SK-N-SH (cell line): ENCODE data around the gene SKIC2. TPM values are rescaled to one million over a fixed set of nuclear protein-coding genes. Genes with fewer than 3 reads are reported as not detected.
"Not testable (repeated sequence)": the region's sequence is repeated elsewhere in the genome, so short reads cannot be mapped to it uniquely, and the experiment has no call there.

Experiments used
- CTCF ChIA-PET: fragments of 300-600, 350-600 bp; formaldehyde crosslinking; extraction: SDS; loops from one replicate; lab custom pipeline; 2021; lab: Yijun Ruan, JAX
- POLR2A ChIA-PET: fragments of 350-600 bp; sonication (Branson Sonifier 250); formaldehyde crosslinking; extraction: SDS; loops from one replicate; lab custom pipeline; 2020; ENCODE audit warnings: antibody characterized with exemption, inconsistent platforms; lab: Yijun Ruan, JAX
- DNase-seq: peaks from one replicate; pipeline ENCODE4 v3.0.0; 2012
- H2AFZ ChIP-seq: fragments of 200-600 bp; sonication (generic); 2 replicates; pipeline ENCODE4 v1.8.1; 2016; ENCODE audit warnings: antibody characterized with exemption, mild to moderate bottlenecking, low read depth
- H3F3A ChIP-seq: fragments of 200-600 bp; sonication (generic); replicated peaks from 2 replicates; pipeline ENCODE3; 2016; ENCODE audit warnings: antibody characterized with exemption, mild to moderate bottlenecking; ENCODE audit not compliant: insufficient read depth
- H3K27ac ChIP-seq, 2 experiments: fragments of 200-500 bp in 1 of 2; fragments of 200-600 bp in 1 of 2; sonication (Bioruptor generic) in 1 of 2; sonication (generic), shearing (Covaris generic) in 1 of 2; 2 replicates each; pipeline versions ENCODE4 v1.5.1 to v1.6.1; 2014 to 2016; ENCODE audit warnings: low read depth in 2 of 2, inconsistent platforms in 1 of 2, low read length in 1 of 2, mild to moderate bottlenecking in 1 of 2, mixed read lengths in 1 of 2
- H3K27me3 ChIP-seq: fragments of 200-600 bp; sonication (generic), shearing (Covaris generic); 2 replicates; pipeline ENCODE4 v1.6.1; 2016; ENCODE audit warnings: mixed run types; ENCODE audit not compliant: insufficient read depth
- H3K36me3 ChIP-seq, 2 experiments: fragments of 200-500 bp in 1 of 2; fragments of 200-600 bp in 1 of 2; sonication (Bioruptor generic) in 1 of 2; sonication (generic) in 1 of 2; replicated peaks in 1 of 2; 2 replicates each; pipeline versions ENCODE3 to v1.5.1; 2014 to 2016; ENCODE audit warnings: low read length in 1 of 2, mild to moderate bottlenecking in 1 of 2; ENCODE audit not compliant: insufficient read depth in 2 of 2, control insufficient read depth in 1 of 2
- H3K4me1 ChIP-seq, 2 experiments: fragments of 200-500 bp in 1 of 2; fragments of 200-600 bp in 1 of 2; sonication (Bioruptor generic) in 1 of 2; sonication (generic), shearing (Covaris generic) in 1 of 2; 2 replicates each; pipeline versions ENCODE4 v1.5.1 to v1.6.1; 2014 to 2016; ENCODE audit warnings: low read depth in 1 of 2, low read length in 1 of 2, mixed run types in 1 of 2; ENCODE audit not compliant: insufficient read depth in 2 of 2, control insufficient read depth in 1 of 2
- H3K4me2 ChIP-seq: fragments of 200-600 bp; sonication (generic), shearing (Covaris generic); 2 replicates; pipeline ENCODE4 v1.6.1; 2017; ENCODE audit warnings: mixed run types
- H3K4me3 ChIP-seq, 2 experiments: fragments of 200-500 bp in 1 of 2; fragments of 200-600 bp in 1 of 2; sonication (Bioruptor generic) in 1 of 2; sonication (generic), shearing (Covaris generic) in 1 of 2; 2 replicates each; pipeline versions ENCODE4 v1.5.1 to v1.8.1; 2014 to 2016; ENCODE audit warnings: low read depth in 2 of 2, inconsistent platforms in 1 of 2, low read length in 1 of 2, mild to moderate bottlenecking in 1 of 2, mixed read lengths in 1 of 2, moderate library complexity in 1 of 2
- H3K79me2 ChIP-seq: fragments of 200-600 bp; sonication (generic); 2 replicates; pipeline ENCODE4 v1.8.1; 2017; ENCODE audit warnings: mild to moderate bottlenecking; ENCODE audit not compliant: insufficient read depth
- H3K9ac ChIP-seq: fragments of 200-600 bp; sonication (generic); 2 replicates; pipeline ENCODE4 v1.6.1; 2017; ENCODE audit warnings: mixed run types
- H3K9me2 ChIP-seq: fragments of 200-600 bp; sonication (generic); 2 replicates; pipeline ENCODE4 v1.6.1; 2017; ENCODE audit warnings: mixed run types
- H3K9me3 ChIP-seq: fragments of 200-600 bp; sonication (generic); 2 replicates; pipeline ENCODE4 v1.6.1; 2017; ENCODE audit warnings: mixed run types, mild to moderate bottlenecking, moderate library complexity
- H4K20me1 ChIP-seq: fragments of 200-600 bp; sonication (generic); 2 replicates; pipeline ENCODE4 v1.6.1; 2017; ENCODE audit warnings: mild to moderate bottlenecking, mixed run types; ENCODE audit not compliant: insufficient read depth
- CTCF ChIP-seq: fragments of 200-600 bp; sonication (generic); IDR thresholded peaks from 2 replicates; pipeline ENCODE4 v1.6.1; 2017; ENCODE audit warnings: antibody characterized with exemption, mild to moderate bottlenecking, moderate library complexity
- RCOR1 ChIP-seq: fragments of 150-350 bp; IDR thresholded peaks from 2 replicates; pipeline ENCODE4 v1.6.1; 2017; ENCODE audit warnings: antibody characterized with exemption, low read length
- REST ChIP-seq: IDR thresholded peaks from 2 replicates; pipeline ENCODE4 v1.6.1; 2012; ENCODE audit warnings: mild to moderate bottlenecking, low read depth, low read length, moderate library complexity
- SIN3A ChIP-seq: IDR thresholded peaks from 2 replicates; pipeline ENCODE4 v1.6.1; 2012; ENCODE audit warnings: low read depth, mild to moderate bottlenecking, low read length, moderate library complexity, borderline replicate concordance
- TEAD4 ChIP-seq: IDR thresholded peaks from 2 replicates; pipeline ENCODE4 v1.4.0; 2012; ENCODE audit warnings: mild to moderate bottlenecking, borderline replicate concordance; ENCODE audit not compliant: insufficient read depth
- WGBS: methylation state at CpG from one replicate; pipeline ENCODE4 v1.1.6; 2017; ENCODE audit warnings: low lambda C conversion rate; 5-methylcytosine and 5-hydroxymethylcytosine counted together
- polyA plus RNA-seq, 3 experiments: library from polyadenylated mRNA; depleted of rRNA; stranded (reverse); fragments of >200 nt; gene quantifications; 2 replicates each; pipeline ENCODE4 v1.2.3, GENCODE V29; 2012

SKIC2 gene
- polyA plus RNA-seq, 1 of the 3 experiments (the other 2 are of a cell fraction) = 89.4 TPM

- peak; percentile 79 for TF ChIP-seq SIN3A
- 0 out of 2 replicates have a peak, but pooled peaks have one; percentile 43 for TF ChIP-seq REST
- TF ChIP-seq RCOR1 = peak; percentile 40; the same call in 1 of the 2 replicates
- TF ChIP-seq CTCF = no peak
- no peak for TF ChIP-seq TEAD4
Measured at GRCh38 chr6:31958741-31959739, at the start of gene SKIC2, which contains the start of gene NELFE (continued).

- not testable (repeated sequence) for H3K79me2 ChIP-seq, H3K4me1 ChIP-seq, H3K9me2 ChIP-seq, H3K9me3 ChIP-seq, H3K9ac ChIP-seq, DNase-seq, H3K4me2 ChIP-seq, H2AFZ ChIP-seq, H3K36me3 ChIP-seq, H4K20me1 ChIP-seq, H3K4me3 ChIP-seq, H3K27me3 ChIP-seq
- Histone ChIP-seq H3K27ac (peak overlapping the region in 1 of 2 experiments; percentile 2; a peak in 1 of 4 replicates), H3F3A (peaks cover 25% of the 10 kb centered on the region)
- 67% methylated on average over 7 of the region's 7 CpGs for WGBS
- POLR2A ChIA-PET = interaction anchor here (0.6 kb wide), 1 partner anchor 1062 kb away, joined by 3 read pairs; no protein-coding TSS in a partner anchor
- CTCF ChIA-PET = interaction anchor here (1.4 kb wide), 1 partner anchor 43 kb away, joined by 8 read pairs; no protein-coding TSS in a partner anchor
Measured at GRCh38 chr6:31909298-31909697, 49.7 kb upstream of the SKIC2 start.
